ENCODE results near the gene TRIM14.
A peak's percentile ranks its signal among the peaks of the same experiment; 100 is the strongest.
"Not testable (repeated sequence)": the region's sequence is repeated elsewhere in the genome, so short reads cannot be mapped to it uniquely, and the experiment has no call there.

The TRIM14 gene

DNA sequence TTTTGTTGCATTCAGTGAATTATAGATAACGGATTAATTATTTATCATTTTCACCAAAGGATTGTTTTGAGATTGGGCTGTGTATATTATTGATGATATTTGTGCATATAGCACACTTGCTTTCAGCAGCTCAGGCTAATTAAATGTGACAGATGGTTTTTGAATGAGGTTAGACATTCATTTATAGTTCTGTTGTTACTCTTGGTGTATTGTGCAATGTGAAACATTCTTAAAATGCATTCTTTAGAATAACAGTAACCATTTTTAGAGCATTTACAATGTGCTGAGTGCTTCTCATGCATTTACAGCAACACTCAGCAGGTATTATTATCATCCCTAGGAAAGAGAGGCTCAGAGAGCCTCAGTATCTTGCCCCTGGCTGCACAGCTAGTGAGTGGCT is 38.7 kb downstream of the TRIM14 start:
- DNase-seq, result no peak

DNA sequence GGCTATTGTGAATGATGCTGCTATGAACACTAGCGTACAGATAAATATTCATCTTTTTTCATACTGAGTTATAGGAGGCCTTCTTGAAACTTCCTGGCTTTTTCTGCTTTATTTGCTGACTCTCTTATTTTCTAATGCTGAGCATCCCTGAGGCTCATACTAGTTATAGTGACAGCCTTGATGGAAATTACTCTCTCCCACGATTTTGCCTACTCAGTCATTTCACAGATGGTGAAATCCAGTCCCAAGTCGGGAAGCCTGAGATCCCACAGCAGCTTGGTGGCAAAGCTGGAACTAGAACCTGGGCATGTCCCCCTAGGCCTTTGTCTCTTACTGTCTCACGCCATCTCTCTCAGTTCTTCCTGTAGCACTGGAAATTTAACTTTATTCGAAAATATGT is 40.1 kb downstream of the TRIM14 start:
- DNase-seq, result no peak

DNA sequence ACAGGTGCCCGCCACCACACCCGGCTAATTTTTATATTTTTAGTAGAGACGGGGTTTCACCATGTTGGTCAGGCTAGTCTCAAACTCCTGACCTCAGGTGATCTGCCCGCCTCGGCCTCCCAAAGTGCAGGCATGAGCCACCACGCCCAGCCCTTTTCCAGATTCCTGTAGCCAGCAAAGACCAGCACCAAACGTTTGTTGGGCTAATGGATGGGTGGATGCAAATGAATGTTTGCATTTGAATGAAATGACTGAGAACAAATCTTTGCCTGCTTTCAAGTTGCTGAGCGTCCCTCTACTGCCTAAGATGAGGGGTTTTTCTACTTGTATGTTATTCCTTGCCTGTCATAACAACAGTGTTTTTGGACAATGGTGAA is 42.5 kb downstream of the TRIM14 start:
- DNase-seq, result not testable (repeated sequence)

DNA sequence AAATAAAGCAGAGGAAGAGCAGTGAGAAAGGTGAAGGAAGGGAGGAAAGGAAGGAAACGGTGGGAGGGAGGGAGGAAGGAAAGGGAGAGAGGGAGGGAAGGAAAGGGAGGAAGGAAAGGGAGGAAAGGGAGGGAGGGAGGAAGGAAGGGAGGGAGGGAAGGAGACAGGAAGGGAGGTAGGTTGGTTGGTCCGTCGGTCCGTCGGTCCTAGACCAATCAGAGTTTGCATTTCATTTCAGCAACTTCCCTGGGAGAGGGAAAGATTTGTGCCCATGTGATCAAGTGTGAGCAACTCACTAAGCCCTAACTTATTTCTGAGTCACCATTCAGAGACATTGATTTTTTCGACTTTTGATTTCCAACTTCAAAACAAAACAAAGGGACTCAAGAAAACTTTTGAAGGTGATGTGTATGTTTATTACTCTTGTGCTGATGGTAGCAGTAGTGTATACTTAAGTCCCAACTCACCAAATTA is 43.7 kb downstream of the TRIM14 start:
- DNase-seq, result no peak

DNA sequence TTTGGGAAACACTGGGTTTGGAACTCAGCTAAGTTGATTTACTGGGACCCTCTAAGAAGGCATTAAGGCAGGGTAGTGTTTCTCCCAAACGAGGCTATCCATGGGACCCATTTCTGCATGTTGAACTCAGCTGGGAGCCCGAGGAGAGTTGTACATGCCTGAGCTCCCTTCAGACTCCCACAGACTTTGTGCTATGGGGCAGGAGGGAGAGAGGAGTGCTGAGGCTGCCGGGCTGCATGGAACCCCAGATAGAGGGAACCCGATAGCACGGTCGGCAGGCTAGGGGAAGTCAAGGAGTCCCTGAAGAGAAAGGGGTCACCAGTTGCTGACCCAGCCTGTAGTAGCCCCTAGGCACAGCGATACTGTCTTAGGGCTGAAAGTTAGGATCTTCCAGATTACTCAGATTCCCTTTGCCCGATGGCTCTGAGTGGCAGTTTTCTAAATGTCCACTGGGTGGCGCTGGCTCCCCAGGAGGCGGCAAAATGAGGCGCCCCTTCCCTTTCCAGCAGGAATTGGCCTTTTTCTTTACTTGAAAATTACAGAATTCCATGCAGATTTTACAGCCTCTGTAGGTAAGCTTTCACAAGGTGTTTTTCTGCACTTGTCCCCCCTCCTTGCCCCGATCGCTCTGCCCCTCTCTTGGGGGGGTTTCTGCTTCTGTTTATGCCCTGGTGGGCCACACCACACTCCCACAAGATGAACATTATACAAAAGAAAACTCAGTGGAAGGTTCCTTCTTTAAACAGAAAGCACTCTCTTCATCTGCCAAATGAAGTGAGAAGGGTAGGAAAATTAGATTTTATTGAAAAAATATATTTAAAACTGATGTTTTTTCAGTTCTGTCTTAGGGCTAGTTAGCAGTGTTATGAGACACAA is 44.7 kb downstream of the TRIM14 start:
- peak; percentile 36 for DNase-seq

DNA sequence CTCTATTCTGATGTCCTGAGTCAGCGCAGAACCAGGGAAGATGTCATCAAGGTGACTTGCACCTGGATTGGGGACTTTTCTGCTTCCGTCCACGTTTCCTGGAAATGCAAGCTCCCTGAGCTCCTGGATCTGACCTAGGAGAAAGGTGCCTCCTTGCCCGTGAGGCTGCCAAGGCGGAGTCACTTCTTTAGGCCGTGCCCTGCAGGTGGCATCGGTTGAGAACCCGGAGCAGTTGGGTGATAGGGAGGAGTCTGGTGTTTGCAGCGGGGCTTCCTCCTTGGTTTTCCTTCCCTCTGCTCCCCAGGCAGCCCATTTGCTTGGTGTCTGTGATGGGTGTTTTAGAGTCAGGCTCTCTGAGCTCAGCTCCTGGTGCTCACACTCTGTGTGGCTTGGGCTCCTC is 47.3 kb downstream of the TRIM14 start:
- DNase-seq, result no peak

DNA sequence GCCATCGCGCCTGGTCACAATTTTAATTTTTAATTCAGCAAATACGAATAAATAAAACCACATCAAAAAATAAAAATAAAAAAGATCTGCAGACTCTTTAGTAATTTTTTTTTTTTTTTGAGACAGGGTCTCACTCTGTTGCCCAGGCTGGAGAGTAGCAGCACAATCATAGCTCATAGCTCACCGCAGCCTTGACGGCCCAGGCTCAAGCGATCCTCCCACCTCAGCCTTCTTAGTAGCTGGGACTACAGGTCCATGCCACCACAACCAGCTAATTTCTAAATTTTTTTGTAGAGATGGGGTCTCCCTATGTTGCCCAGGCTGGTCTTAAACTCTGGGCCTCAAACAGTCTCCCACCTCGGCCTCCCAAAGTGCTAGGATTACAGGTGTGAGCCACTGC is 48.3 kb downstream of the TRIM14 start:
- DNase-seq, result no peak

DNA sequence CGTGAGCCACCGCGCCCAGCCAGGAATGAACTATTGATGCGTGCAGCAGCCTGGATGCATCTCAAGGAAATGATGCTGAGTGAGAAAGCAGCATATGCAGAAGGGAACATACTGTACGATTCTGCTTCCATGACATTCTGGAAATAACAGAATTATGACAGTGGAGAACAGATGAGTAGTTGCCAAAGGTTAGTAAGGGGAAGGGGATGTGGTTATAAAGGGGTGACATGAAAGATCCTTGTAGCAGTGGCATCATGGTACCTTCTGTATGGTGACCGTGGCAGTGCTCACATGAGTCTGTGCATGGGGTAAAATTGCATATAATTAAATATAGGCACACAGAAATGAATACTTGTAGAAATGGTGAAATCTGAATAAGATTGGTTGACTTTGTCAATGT is 49.5 kb downstream of the TRIM14 start:
- no peak for DNase-seq

DNA sequence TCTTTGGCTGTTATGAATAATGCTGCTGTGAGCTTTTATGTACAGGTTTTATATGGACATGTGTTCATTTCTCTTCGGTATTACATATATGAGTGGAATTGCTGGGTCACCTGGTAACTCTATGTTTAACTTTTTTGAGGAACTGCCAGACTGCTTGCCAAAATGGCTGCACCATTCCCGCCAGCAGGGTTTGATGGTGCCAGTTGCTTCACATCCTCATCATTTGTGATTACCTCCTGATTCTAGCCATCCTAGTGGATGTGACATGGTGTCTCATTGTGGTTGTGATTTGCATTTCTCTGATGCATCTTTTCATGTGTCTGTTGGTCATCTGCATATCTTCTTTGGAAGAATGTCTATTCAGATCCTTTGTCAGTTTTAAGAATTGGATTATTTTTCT is 51.8 kb downstream of the TRIM14 start:
- peak; percentile 18 for DNase-seq

DNA sequence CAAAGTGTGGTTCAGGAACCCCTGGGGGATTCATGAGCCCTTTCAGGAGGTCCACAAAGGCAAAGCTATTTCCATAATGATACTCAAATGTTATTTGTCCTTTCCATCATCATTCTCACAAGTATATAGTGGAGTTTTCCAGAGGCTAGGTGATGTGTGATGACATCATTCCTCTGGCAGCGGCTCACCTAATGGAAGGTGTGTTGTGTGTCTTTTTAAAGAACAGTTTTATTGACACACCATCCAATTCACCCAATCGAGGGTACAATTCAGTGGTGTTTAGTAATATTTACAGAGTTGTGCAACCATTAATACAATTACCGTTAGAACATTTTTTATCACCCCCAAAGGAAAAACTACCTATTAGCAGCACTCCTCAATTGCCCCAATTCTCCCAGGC is 52.8 kb downstream of the TRIM14 start:
- DNase-seq, result no peak

DNA sequence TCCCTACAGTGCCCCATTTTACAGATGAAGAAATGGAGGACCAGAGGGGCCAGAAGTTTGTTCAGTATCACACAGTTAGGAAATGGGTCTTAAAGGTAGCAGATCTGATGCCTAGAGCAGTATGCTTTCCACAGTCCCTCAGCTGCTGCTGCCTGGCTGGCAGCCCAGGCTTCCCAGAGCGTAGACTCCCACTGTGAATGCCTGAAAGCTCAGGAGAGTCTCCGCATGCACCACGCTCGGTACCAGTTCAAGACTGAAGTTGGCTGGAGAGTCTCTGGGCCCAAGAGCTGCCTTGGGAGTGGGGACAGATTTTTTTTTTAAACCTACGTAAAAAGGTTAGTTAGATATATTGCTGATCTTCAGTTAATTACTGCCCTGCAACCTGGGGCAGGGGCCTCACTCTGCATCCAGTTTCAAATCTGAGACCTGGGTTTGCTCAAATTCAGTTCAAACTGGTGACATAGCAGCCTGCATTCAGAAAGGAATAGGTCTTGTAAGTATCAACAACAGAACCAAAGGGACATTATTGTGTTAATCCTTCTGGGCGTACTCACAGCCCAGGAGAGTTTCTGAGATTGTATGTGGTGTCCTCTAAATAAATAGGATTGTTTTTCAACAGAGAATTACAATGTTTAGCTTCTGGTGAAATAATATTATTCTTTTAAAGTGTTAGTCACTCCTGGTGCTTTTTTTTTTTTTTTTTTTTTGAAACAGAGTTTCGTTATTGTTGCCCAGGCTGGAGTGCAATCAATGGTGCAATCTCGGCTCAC is 54.2 kb downstream of the TRIM14 start:
- no peak for DNase-seq

DNA sequence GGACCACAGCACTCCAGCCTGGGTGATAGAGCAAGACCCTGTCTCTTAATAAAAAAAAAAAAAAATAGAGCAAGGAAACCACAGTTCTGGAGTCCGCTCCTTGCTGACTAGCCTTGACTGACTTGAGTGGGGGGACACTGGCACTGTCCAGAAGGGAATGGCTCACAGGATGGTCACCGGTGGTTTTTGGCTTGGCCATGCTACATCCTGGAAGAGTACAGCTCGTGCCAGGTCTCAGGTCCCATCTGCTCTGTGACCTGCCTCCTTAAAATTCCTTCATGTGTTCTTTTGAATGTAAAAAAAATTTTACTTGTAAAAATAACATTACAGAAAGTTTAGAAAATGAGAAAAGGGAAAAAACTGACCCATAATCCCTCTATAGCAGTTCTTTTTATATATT is 56.9 kb downstream of the TRIM14 start:
- DNase-seq, result no peak

DNA sequence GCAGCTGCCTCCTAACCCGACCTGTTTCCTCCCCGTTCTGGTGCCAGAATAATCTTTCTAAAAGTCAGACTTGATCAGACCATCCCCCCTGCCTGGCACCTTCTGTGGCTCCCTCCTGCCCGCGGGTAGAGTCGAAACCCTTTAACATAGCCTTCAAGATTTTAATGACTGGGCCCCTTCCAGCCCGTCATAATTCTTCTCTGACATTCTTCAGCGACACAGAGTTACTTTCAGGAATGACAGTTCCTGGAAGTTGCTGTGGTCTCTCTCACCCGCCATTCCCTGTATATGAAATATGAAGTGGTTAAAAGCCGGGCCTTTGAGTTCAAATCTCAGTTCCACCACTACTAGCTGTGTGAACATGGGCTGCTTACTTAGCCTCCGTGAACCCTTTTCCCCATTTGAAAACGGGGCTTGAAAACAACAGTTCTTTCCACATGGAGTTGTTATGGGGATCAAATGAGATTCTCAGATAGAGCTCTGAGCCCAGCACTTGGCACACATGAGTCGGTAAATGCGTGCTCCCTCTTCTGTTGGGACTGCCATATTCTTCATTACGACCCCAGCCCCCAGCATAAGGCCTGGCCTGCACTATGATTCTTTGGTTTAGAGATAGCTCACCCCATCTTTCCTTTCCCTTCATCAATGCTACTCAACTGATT is 61.8 kb downstream of the TRIM14 start:
- no peak for DNase-seq

DNA sequence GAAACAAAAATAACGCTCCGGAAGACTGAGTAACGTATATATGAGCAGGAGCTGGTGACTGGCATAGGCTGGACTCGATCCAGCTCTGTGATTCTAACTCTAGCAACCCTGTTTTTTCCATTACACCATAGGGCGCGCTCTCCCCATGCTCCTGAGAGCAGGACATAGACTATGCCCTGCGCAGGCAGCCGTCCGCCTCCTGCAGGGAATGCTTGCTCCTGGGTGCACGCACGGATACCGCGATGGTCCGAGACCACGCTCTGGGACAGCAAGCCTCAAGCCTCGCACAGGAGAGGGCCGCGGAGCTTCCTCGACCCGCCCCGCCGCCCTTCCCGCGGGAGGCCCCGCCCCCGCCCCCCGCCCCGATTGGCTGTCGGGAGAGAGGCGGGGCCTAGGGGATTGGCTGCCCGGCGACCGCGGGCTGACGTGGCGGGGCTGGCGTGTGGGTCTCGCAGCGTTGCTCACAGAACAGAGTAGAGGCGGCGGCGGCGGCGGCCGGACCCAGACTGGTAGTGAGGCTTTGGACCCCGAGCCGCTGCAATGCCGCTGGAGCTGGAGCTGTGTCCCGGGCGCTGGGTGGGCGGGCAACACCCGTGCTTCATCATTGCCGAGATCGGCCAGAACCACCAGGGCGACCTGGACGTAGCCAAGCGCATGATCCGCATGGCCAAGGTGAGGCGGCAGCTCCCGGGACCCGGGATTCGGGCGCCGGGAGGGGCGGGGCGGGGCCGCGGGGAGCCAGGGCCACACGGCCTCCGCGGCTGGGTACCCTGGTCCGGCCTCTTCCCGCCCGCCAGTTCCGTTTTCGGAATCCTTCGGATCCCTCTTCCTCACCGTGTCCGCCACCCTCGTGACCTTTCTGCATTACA is 62.5 kb downstream of the TRIM14 start, which contains the start of gene NANS:
TSS of gene NANS (plus strand) at position 464 of the 869 bp plus-strand sequence. CDS start at position 541, 77 bp downstream.
- DNase-seq, result peak; percentile 90

DNA sequence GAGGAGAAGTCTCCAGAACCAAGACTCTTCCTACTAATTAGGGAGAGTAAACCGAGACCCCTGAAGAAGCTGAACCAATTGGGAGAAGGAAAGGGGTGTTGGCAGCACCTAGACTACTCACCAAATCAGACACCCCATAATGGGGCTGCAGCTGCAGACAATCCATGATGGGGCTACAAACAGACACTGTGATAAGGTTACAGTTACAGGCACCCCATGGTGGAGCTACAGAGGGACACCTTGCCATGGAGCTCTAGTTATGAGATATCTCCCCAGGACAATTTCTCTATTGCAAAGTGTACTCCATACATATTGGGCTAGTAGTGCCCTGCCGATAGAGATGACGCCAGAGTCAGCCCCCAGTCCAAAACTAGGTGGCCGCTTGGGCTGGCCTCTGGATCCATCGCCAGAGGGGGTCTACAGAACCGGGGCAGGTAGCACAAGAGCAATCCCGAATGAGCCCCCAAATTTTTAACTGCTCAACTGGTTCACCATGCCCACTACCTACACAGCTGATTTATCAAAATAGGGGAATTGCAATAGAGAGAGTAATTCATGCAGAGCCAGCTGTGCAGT is 64.6 kb downstream of the TRIM14 start:
- no peak for DNase-seq

DNA sequence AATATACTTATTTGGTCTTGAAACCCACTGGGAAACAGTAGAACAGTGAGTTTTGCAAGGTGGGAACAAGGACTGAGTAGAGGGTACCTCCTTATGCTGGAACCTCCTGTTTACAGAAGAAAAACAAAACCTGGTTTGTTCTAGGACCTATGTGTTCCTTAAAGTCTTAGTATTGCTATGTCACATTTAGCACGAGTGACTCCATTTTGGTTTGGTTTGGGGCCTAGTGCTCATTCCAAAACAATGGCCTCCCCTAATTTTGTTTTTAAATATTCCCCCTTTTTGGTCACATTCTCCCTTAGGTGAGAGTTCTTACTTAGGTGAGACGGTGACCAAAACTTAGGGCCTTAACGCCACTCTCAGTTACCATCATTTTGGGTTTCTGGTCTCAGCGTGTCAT is 68.7 kb downstream of the TRIM14 start:
- DNase-seq, result no peak

DNA sequence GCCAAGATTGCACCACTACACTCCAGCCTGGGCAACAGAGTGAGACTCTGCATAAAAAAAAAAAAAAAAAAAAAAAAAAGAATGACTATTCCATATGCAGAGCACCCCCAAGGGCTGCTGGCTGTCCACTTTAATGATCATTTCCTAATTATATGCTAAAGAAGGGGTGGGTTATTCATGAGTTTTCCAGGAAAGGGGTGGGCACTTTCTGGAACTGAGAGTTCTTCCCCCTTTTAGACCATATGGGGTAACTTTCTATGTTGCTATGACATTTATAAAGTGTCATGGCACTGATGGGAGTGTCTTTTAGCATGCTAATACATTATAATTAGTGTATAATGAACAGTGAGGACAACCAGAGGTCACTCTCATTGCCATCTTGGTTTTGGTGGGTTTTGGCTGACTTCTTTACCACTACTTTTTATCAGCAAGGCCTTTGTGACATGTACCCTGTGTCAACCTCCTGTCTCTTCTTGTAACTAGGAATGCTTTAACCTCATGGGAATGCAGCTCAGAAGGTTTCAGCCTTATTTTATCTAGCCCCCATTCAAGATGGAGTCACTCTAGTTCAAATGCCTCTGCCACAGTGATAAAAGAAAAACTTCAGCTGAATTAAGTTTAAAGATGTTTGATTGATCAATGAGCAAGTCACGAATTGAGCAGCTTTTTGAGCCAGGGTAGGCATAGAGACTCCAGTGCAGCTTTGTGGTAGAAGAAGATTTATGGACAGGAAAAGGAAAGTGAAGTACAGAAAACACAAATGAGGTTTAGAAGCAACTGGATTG is 69.5 kb downstream of the TRIM14 start:
- DNase-seq, result peak; percentile 32

DNA sequence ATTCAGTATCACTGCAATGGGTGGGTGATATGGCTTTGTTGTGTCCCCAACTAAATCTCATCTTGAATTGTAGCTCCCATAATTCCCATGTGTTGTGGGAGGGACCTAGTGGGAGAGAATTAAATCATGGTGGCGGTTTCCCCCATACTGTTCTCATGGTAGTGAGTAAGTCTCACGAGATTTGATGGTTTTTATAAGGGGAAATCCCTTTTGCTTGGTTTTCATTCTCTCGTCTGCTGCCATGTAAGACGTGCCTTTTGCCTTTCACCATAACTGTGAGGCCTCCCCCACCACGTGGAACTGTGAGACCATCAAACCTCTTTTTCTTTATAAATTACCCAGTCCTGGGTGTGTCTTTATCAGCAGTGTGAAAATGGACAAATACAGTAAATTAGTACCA is 72.0 kb downstream of the TRIM14 start:
- peak; percentile 19 for DNase-seq

DNA sequence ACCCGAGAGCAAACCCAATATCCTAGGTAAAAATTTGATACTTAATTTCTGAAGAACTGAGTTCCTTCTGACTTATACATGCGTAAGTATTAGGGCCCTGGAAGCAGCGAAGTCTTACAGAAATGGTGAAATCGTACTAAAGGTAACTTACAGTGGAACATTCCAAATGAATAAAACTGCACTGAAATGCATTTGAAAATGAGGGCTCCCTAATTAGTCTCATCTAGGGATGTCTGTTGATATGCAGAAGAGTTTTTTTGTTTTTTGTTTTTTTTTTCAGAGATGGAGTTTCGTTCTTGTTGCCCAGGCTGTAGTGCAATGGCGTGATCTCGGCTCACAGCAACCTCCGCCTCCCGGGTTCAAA is 72.9 kb downstream of the TRIM14 start:
- DNase-seq, result no peak

DNA sequence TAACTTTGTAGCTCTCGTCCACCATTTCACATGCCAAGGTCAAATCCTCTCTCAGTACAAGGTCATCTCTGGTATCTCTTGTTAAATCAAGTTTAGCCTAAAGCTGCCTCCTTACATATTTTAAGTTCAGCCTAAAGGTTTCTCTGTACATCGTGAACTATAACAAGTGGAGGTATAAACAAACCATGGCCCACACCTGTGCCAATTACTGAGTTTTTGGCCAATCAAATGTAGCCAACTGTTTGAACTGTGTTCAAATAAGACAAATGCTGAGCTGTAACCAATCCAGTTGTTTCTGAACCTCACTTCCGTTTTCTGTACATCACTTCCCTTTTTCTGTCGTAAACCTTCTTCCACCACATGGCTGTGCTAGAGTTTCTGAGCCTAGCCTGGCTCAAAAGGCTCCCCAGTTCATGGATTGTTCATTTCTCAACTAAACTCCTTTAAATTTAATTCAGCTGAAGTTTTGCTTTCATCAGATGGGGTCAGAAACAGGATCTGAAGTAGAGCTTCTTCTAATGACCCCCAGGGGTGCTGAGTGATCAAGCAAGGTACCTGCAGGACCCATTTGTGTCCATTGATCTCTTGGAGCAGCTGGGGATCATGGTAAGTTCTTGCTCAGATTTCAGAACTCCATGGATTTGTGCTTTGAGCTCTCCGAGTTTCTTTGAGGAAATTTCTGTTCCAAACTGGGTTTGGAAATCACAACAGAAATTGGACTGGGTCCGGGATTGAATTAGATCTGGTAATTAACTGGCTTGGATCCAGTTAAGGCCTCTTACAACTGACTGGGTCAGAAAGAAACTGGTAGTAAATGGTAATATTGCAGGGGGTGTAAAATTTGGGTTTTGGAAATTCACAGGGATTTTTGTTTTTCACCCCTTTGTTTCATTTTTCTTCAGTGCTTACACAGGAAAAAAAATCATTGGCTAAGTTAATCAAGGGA is 73.5 kb downstream of the TRIM14 start:
- peak; percentile 96 for DNase-seq
